PC-9 (cell line): Measurements from ENCODE around the gene UTP11. TPM values are rescaled to one million over a fixed set of nuclear protein-coding genes. Genes with fewer than 3 reads are reported as not detected.

Experiments
- BruUV-seq: library from RNA; stranded (reverse); fragments of 400-500 nt; replicated peaks from 2 replicates; lab custom pipeline; 2021; lab: Mats Ljungman, UMichigan
- CTCF ChIA-PET: fragments of 300-600 bp; sonication (Branson Sonifier 250); formaldehyde crosslinking; loops from one replicate; lab custom pipeline; 2022; ENCODE audit warnings: antibody characterized with exemption; lab: Charles Lee
- POLR2A ChIA-PET: fragments of 300-600 bp; sonication (Branson Sonifier 250); formaldehyde crosslinking; loops from one replicate; lab custom pipeline; 2022; ENCODE audit warnings: antibody characterized with exemption; ENCODE audit not compliant: unreplicated experiment; lab: Charles Lee
- DNase-seq, 2 experiments: peaks; one replicate each; pipeline versions ENCODE4 v3.0.0 to v3.0.0-alpha.2; 2015 to 2022; ENCODE audit warnings: mixed read lengths in 1 of 2
- H2AFZ ChIP-seq: fragments of 200-600 bp; sonication (generic); 2 replicates; pipeline ENCODE4 v1.8.1; 2017; ENCODE audit warnings: antibody characterized with exemption
- H3F3A ChIP-seq: fragments of 200-600 bp; sonication (generic); 2 replicates; pipeline ENCODE4 v1.8.1; 2017; ENCODE audit warnings: antibody characterized with exemption, mild to moderate bottlenecking, low read depth; ENCODE audit not compliant: insufficient read depth
- H3K27ac ChIP-seq: fragments of 200-600 bp; sonication (generic); 2 replicates; pipeline ENCODE4 v1.6.1; 2016; ENCODE audit warnings: mixed run types
- H3K27me3 ChIP-seq: fragments of 200-600 bp; sonication (generic); 2 replicates; pipeline ENCODE4 v1.6.1; 2016; ENCODE audit warnings: low read depth, mixed run types; ENCODE audit not compliant: insufficient read depth
- H3K36me3 ChIP-seq: fragments of 200-600 bp; sonication (generic); 2 replicates; pipeline ENCODE4 v1.6.1; 2016; ENCODE audit warnings: low read depth, mixed run types
- H3K4me1 ChIP-seq: fragments of 200-600 bp; sonication (generic); replicated peaks from 2 replicates; pipeline ENCODE4 v1.6.1; 2016; ENCODE audit warnings: mixed run types; ENCODE audit not compliant: insufficient read depth
- H3K4me2 ChIP-seq: fragments of 200-600 bp; sonication (generic); 2 replicates; pipeline ENCODE4 v1.6.1; 2017; ENCODE audit warnings: mixed run types
- H3K4me3 ChIP-seq: fragments of 200-600 bp; sonication (generic); 2 replicates; pipeline ENCODE4 v1.6.1; 2016; ENCODE audit warnings: mixed run types
- H3K79me2 ChIP-seq: fragments of 200-600 bp; sonication (generic); 2 replicates; pipeline ENCODE4 v1.6.1; 2017; ENCODE audit warnings: low read depth, mixed run types
- H3K9me2 ChIP-seq: fragments of 200-600 bp; sonication (generic); 2 replicates; pipeline ENCODE4 v1.8.1; 2017; ENCODE audit warnings: mild to moderate bottlenecking; ENCODE audit not compliant: insufficient read depth
- H3K9me3 ChIP-seq: fragments of 200-600 bp; sonication (generic); 2 replicates; pipeline ENCODE4 v1.8.1; 2016; ENCODE audit warnings: low read depth; ENCODE audit not compliant: insufficient read depth
- H4K20me1 ChIP-seq: fragments of 200-600 bp; sonication (generic); 2 replicates; pipeline ENCODE4 v1.8.1; 2017; ENCODE audit not compliant: insufficient read depth
- EZH2 ChIP-seq: fragments of 200-600 bp; sonication (generic); IDR thresholded peaks from 2 replicates; pipeline ENCODE4 v1.8.0; 2017; ENCODE audit warnings: antibody characterized with exemption, low read depth
- intact Hi-C: fragments of 100-400 bp; cut with micrococcal nuclease; formaldehyde crosslinking; loops from one replicate; pipeline ENCODE4 v1.10.0; 2022; ENCODE audit not compliant: unreplicated experiment
- total RNA-seq: library from RNA; stranded (reverse); gene quantifications from 2 replicates; pipeline ENCODE4 v1.2.3, GENCODE V29; 2021
- TF ChIP-seq, protein P1 (sequence below): fragments of 200-600 bp; sonication (generic); conservative IDR thresholded peaks from 2 replicates; pipeline ENCODE4 v1.6.1; 2017; ENCODE audit warnings: mixed run types, antibody characterized with exemption, mild to moderate bottlenecking, moderate library complexity

UTP11 gene
- total RNA-seq, 1 experiment from 2014 or later, result 36.4 TPM

DNA sequence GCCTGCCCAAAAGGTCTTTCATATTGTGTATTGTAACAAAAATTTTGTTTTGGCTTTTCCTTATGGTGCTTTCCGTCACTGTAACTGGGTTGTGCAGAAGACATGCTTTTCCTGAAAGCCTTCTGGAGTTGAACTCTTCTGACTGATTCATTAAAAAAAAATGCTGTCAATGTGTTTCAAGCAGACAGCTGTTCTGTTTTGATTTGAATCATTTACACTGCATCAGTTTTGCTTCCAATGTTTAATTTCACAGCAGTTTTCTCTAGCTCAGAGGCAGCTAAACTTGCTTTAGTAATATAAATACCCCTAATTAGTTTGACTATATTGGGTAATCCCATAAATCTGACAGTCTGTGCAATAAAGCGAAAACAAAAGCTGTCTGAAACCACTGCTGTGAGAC is 7.9 kb downstream of the UTP11 start:
- Histone ChIP-seq H3K9me2 (no peaks in the 10 kb centered on the region), H3K27ac (no peak overlapping the region), H3K4me3 (no peak overlapping the region), H2AFZ (no peak overlapping the region), H3K36me3 (peaks cover 61% of the 10 kb centered on the region), H3K27me3 (no peaks in the 10 kb centered on the region), H3K9me3 (no peaks in the 10 kb centered on the region), H3F3A (peaks cover 15% of the 10 kb centered on the region; the same call in 1 of the 2 replicates), H4K20me1 (no peaks in the 10 kb centered on the region; the same call in 1 of the 2 replicates), H3K4me1 (no peaks in the 10 kb centered on the region), H3K79me2 (peaks cover 15% of the 10 kb centered on the region), H3K4me2 (no peak overlapping the region)
- POLR2A ChIA-PET, result interaction anchor here (0.6 kb wide), 1 partner anchor 1980 kb away, joined by 4 read pairs; no protein-coding TSS in a partner anchor
- BruUV-seq, result no TSS peak
- intact Hi-C loops, result no loop called here
- CTCF ChIA-PET, result no interaction called here
- no peak for TF ChIP-seq EZH2
- TF ChIP-seq, protein P1, sequence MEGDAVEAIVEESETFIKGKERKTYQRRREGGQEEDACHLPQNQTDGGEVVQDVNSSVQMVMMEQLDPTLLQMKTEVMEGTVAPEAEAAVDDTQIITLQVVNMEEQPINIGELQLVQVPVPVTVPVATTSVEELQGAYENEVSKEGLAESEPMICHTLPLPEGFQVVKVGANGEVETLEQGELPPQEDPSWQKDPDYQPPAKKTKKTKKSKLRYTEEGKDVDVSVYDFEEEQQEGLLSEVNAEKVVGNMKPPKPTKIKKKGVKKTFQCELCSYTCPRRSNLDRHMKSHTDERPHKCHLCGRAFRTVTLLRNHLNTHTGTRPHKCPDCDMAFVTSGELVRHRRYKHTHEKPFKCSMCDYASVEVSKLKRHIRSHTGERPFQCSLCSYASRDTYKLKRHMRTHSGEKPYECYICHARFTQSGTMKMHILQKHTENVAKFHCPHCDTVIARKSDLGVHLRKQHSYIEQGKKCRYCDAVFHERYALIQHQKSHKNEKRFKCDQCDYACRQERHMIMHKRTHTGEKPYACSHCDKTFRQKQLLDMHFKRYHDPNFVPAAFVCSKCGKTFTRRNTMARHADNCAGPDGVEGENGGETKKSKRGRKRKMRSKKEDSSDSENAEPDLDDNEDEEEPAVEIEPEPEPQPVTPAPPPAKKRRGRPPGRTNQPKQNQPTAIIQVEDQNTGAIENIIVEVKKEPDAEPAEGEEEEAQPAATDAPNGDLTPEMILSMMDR, result no peak
- DNase-seq, result no peak

DNA sequence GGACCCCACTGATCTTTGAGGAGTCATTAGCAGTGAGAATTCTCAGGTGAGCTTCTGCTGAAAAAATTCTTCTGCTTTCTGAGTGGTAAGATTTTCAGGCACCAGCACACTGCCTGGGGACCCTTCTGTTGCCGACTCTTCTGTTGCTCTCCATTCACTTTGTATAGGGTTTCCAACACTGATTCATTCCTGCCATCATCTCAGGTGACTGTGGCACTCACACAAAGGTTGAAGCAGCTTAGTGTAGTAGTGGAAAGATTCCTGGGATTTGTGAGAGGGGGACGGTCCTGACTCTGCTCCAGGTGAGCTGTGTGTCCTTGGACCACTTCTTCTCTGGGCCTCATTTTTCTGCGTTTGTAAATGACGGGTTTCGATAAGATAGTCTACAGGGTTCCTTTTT is 9.4 kb downstream of the UTP11 start:
- Histone ChIP-seq H3K4me2 (no peak overlapping the region), H3K27me3 (no peaks in the 10 kb centered on the region), H3K27ac (no peak overlapping the region), H3K9me3 (no peaks in the 10 kb centered on the region), H4K20me1 (no peaks in the 10 kb centered on the region; the same call in 1 of the 2 replicates), H3F3A (peaks cover 13% of the 10 kb centered on the region; the same call in 1 of the 2 replicates), H3K36me3 (peaks cover 50% of the 10 kb centered on the region), H2AFZ (no peak overlapping the region), H3K9me2 (no peaks in the 10 kb centered on the region), H3K4me3 (no peak overlapping the region), H3K4me1 (peaks cover 3% of the 10 kb centered on the region; the same call in 1 of the 2 replicates), H3K79me2 (0 out of 2 replicates have a peak, but pooled peaks cover 3% of the 10 kb centered on the region)
- intact Hi-C loops, result no loop called here
- no peak for TF ChIP-seq EZH2
- TF ChIP-seq, protein P1, result no peak
- BruUV-seq, result no TSS peak
- POLR2A ChIA-PET, result no interaction called here
- CTCF ChIA-PET, result interaction anchor here (0.6 kb wide), 1 partner anchor 798 kb away, joined by 5 read pairs; no protein-coding TSS in a partner anchor
- no peak for DNase-seq

DNA sequence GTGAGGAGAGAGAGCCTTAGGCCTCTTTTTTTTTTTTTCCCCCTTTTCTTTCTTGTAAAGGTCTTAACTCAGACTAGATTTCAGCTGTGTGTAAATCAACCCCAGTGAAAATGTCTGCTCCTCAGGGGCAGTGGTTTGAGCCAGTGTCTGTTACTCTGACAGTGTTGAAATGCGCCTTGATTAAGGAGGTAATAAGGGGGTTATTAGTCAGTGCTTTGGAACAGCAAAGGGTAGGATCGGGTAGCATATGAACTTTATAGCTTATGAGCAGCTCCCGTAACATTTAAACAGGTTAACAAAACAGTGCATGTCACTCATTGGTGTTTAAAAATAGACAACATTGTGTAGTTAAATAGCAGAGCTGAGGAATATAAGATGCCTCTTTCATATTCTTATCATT is 10.3 kb downstream of the UTP11 start:
- intact Hi-C loops, result no loop called here

More for the DNA sequence above, 10.3 kb downstream of the UTP11 start:
- no peak for DNase-seq
- ChIA-PET POLR2A (no interaction called here), CTCF (interaction anchor here (0.6 to 0.7 kb wide), 2 partner anchors 294 to 810 kb away, joined by 3 to 4 read pairs; no protein-coding TSS in a partner anchor)
- Histone ChIP-seq H3K4me2 (no peak overlapping the region), H3K79me2 (no peaks in the 10 kb centered on the region), H3K9me2 (no peaks in the 10 kb centered on the region), H3K4me1 (peaks cover 11% of the 10 kb centered on the region), H3K36me3 (peaks cover 46% of the 10 kb centered on the region), H3K27me3 (no peaks in the 10 kb centered on the region), H3K27ac (no peak overlapping the region), H3F3A (peaks cover 20% of the 10 kb centered on the region; the same call in 1 of the 2 replicates), H3K9me3 (no peaks in the 10 kb centered on the region), H2AFZ (no peak overlapping the region), H3K4me3 (no peak overlapping the region), H4K20me1 (no peaks in the 10 kb centered on the region; the same call in 1 of the 2 replicates)
- TF ChIP-seq, protein P1, result no peak
- TF ChIP-seq EZH2, result no peak
- no TSS peak for BruUV-seq
